HG02571 (cell line): Measurements from ENCODE around the gene AEBP1.

Source experiments
- ATAC-seq: cut with Tn5 transposase; IDR thresholded peaks from one replicate; pipeline ENCODE4 v1.9.1; 2021; ENCODE audit warnings: mild to moderate bottlenecking, moderate library complexity; ENCODE audit not compliant: unreplicated experiment

The AEBP1 gene

DNA sequence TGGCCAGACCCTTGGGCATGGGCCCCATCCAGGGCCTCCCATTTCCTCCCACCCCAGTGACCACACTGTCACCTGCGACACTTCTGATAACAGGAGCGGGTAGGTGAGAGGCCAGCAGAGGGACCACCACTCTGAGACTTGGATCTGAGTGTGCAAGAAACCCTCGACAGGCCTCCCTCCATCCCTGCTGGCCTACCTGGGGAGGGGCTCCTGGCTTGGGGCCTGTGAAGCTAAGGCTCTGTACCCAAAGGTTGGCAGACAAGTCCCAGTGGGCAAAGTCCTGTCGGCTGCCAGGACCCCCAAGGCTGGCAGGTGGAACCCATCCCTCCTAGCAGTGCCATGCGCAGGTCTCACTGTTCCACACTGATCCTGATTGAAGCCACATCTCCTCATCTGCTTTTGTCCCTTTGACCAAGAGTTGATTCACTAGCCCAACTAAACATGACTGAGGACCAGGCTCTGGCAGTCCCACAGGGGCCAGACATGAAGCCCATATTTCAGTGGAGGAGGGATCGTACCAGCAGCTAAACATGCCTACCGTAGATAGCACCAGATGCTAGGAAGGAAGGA is 37.6 kb upstream of the AEBP1 start:
- no peak for ATAC-seq

GRCh38 chr7:44067064-44067951 is 36.8 kb upstream of the AEBP1 start:
- no peak for ATAC-seq

DNA sequence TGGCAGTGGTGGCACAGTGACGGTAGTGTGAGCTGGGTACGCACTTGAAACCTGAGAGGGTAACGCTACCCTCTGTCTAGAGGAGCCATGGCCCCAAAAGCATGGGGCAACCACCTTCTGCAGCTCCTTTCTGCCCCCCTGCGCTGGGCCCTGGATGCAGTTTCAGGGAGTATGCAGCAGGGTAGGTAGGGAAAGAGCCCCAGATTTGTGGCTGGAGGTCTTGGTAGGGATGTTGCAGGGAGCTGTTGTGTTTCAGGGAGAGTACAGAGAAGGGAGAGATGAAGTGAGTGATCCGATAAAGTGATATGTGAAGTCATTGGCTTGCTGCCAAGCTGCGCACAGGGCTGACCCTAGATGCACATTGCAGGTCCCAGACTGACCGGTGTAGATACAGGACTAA is 36.1 kb upstream of the AEBP1 start:
- no peak for ATAC-seq

- ATAC-seq, result no peak
Observed at GRCh38 chr7:44071726-44072363, 32.3 kb upstream of the AEBP1 start.

DNA sequence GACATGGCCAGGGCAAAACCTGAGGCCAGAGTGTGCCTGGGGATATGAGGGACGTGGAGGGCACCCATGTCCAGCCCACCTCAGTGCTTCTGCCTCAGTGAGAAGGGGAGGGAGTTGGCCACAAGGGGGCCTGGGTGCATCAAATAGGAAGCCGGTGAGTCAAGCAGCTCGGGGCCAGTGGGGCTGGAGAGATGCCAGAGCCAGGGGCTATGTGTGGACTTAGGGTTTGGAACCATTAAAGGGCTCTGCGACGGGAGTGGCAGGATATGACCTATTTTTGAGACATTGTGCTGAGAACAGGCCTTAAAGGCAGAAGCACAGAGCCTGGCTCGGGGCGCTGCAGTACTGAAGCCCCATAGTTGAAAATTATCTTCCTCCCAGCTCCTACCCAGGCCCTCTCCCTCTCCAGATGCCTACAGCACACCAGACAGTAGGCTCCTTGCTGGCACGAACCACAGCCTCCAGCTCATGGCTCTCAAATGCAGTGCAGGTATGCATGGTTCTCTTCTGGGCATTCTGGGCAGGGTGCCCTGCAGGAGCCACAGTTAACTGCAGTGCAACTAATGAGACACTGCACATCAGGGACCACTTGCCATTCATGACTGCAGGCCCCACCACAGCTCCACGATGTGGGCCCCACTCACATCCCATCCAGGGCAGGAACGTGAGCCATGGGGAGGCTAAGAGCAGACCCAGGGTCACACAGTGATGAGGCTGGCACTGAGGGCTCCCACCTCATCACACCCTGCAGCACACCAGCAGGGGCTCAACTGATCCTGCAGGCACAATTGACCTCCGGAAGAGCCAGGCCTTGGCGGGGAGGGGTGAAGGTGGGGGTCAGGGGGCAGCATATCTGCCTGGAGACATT is 31.5 kb upstream of the AEBP1 start:
- ATAC-seq, result no peak

GRCh38 chr7:44073664-44074348 is 30.3 kb upstream of the AEBP1 start:
- no peak for ATAC-seq

DNA sequence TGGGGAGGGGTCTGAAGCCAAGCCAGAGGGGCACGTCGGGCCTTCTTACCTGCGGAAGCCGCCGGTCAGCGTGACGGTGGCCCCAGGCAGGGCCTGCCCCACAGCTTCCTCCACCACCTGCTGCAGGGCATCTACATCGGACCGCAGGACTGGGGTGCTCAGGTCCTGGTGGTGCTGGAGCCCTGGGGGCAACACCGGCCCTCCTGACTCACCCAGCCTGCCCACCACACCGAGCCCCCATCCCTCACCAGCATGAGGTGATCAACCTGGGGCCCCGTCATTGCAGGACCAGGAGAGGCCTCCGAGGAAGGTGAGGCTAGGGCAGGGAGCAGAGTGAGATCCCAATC is 29.8 kb upstream of the AEBP1 start:
- ATAC-seq, result no peak

- ATAC-seq, result no peak
Observed at GRCh38 chr7:44075296-44076075, 28.7 kb upstream of the AEBP1 start.

GRCh38 chr7:44076101-44076895 is 27.8 kb upstream of the AEBP1 start:
- no peak for ATAC-seq

DNA sequence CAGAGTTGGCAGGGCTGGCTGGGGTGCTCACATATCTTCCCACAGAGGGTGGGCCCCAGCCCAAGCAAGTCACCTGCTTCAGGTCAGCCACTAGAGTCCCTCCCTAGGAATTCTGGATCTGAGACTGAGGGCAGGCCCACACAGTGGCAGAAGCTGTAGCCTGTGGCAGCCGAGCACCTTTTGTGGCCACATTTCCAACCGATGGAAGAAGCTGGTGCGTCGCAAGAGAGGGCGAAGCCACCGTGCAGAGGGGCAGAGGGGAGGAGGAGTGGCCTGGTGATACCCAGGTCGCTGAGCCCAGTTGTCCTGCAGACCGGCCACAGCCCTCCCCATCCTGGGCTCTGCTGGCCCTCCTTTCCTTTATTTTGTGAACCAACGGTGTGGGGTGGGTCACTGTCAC is 27.1 kb upstream of the AEBP1 start:
- no peak for ATAC-seq

- ATAC-seq, result no peak
Observed at GRCh38 chr7:44077681-44078091, 26.5 kb upstream of the AEBP1 start.

DNA sequence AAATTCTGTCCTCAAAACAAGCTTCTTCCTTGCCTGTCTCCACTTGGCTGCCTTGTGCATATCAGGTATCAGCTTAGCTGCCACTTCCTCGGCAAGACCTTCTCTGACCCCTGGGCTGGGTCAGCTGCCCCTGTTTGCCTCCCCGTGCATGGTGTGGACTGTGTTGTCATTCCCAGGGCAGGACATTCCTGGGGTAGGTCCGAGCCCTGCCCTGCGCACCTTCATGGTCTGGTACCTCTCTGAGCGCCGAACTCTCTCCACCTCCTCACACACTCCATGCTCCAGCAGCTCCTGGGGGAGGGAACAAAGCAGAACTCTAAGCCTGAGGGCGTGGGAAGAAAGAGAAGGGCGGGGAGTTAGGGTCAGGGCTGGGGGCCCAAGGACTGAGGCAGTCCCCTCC is 25.6 kb upstream of the AEBP1 start:
- ATAC-seq, result no peak

GRCh38 chr7:44079331-44080021 is 24.7 kb upstream of the AEBP1 start:
- no peak for ATAC-seq

DNA sequence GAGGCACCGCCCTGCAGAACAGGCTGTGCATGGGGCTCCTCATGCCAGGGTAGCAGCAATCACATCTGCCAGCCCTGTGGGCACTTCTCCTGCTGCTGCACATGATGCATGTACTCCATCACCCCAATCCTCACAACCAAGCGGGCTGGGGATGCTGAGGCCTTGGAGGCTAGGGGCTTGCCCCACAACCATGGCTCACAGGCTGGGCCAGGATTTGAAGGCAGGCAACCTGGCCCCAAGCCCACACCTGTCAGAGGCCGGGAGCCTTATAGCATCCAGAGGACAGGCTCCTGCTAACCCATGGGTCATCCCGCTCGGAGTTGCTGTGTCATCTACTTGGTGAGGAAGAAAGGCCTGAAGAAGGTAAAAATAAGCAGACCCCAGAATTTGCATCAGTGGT is 24.0 kb upstream of the AEBP1 start:
- no peak for ATAC-seq

GRCh38 chr7:44080686-44081265 is 23.4 kb upstream of the AEBP1 start:
- no peak for ATAC-seq

DNA sequence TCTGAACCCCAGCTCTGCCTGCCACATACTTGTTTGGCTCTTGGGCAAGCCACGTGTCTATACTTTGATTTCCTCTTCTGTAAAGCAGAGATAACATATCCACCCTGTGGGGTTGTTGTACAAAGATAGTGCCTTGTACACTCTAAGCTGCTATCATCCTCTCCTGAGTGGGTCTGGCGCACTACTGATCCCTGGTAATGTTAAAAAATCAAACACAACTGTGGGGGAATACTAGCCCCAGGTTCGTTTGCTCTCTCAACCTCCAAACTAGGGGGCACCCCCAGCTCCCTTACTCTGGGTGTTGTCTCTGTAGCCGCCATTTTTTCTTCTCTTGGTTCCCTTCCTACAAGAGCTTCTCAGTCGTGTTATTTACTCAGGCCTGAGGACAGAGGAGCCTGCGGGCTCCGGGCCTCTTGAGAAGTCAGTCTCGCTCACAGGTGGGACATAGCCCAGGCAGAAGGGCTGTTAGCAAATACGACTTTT is 22.8 kb upstream of the AEBP1 start:
- ATAC-seq, result no peak

DNA sequence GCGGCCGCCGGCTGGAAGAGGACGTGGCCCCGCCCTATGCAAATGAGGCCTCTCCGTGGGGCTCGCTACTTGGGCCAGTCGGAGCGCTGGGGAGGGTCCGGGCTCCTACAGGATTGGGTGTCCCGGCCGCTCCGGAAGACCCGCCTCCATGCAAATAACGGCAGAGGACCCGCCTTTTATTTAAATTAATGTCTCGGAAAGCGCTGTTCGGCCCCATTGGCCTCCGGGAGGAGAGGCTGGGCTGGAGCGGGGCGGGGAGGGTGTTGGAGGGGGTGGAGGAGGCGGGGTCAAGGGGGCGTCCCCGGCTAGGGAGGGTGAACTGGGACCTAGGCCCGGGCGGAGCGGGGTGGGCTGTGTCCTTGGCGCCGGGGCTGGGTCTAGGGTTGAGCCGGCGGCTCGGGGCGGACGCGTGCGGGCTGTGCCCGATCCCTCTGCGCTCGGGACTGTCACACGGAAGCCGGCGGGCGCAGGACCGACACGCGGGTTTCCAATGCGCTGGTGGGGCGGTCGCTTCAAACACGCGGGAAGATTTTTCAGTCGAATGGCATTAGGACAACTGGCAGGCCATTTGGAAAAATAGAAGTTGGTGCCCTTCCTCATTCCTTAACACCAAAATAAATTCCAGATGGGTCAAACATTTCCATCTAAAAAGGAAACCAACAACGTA is 21.5 kb upstream of the AEBP1 start:
- ATAC-seq, result peak; percentile 88
